ENCODE data around the gene COG6.

GRCh38 chr13:39623466-39623865 lies 32.0 kb upstream of the COG6 start:
- no peak for TF ChIP-seq CTCF (conservative IDR thresholded peaks at IDR 0.05; ENCODE audit: low read length)
- TF ChIP-seq EZH2phosphoT487 (IDR thresholded peaks at IDR 0.05; ENCODE audit: borderline replicate concordance, low read depth, low read length) = no peak
